Dermis blood vessel endothelial cell (primary cell): Measurements from ENCODE around the gene XAB2. TPM values are rescaled to one million over a fixed set of nuclear protein-coding genes. Genes with fewer than 3 reads are reported as not detected.
A peak's percentile ranks its signal among the peaks of the same experiment; 100 is the strongest.

Source experiments
- DNase-seq: peaks from one replicate; pipeline ENCODE4 v3.0.0; 2010
- total RNA-seq: library from RNA; depleted of rRNA; stranded (reverse); fragments of >200 nt; gene quantifications from 2 replicates; pipeline ENCODE4 v1.2.3, GENCODE V29; 2014

XAB2 gene
- total RNA-seq, 1 donor from 2014 or later = 25.2 TPM

GRCh38 chr19:7632340-7633203 lies 3.2 kb upstream of the XAB2 start:
- DNase-seq = no peak

DNA sequence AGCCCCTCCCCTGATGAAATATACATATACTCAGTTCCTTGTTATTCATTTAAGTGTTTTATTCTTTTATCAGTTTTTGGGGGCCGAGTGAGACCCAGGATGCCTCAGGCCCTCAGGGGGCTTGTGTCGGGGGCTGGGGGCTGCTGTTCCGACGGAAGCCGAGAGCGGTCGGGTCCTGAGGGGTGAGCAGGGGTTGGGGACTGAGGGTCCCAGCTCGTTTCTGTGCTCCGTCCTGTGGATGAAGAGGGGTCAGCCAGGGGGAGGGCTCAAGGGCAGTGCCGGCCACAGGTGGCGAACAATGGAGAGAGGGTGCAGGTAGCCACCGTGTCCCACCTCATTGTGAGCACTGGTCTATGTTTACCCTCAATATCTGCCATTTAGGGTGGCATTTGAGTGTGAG lies 2.2 kb upstream of the XAB2 start:
- no peak for DNase-seq

- DNase-seq = no peak
Measured at GRCh38 chr19:7628589-7629311, 595 bp downstream of the XAB2 start.

- no peak for DNase-seq
Measured at GRCh38 chr19:7627166-7627565, 2.2 kb downstream of the XAB2 start.

DNA sequence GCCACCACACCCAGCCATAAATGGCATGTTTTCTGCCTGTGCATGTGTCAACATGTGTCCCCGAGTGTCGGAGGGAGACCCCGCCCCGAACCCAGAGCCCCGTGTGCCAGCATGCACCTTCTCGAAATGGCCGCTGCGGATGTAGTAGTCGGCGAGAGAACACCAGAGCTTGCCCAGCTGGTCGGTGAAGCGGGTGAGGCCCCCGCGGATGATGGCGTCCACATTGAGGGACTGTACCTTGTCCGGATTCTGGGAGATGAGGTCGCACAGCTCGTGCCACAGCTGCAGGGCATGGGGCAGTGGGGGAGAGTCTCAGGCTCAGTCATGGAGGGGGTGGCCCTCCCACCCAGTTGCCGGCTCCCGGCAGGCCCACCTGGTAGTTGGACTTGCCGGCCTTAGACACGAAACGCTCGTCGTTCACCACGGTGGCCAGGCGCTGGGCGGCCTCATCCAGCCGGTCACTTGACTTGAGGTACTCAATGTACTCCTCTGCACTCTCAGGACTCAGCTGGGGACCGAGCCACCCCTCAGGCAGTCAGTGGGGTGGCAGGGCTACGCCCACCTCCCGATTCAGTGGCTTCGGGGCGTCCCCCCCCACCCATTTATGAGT lies 3.5 kb downstream of the XAB2 start:
- no peak for DNase-seq

GRCh38 chr19:7624810-7625209 lies 4.5 kb downstream of the XAB2 start:
- DNase-seq = no peak

DNA sequence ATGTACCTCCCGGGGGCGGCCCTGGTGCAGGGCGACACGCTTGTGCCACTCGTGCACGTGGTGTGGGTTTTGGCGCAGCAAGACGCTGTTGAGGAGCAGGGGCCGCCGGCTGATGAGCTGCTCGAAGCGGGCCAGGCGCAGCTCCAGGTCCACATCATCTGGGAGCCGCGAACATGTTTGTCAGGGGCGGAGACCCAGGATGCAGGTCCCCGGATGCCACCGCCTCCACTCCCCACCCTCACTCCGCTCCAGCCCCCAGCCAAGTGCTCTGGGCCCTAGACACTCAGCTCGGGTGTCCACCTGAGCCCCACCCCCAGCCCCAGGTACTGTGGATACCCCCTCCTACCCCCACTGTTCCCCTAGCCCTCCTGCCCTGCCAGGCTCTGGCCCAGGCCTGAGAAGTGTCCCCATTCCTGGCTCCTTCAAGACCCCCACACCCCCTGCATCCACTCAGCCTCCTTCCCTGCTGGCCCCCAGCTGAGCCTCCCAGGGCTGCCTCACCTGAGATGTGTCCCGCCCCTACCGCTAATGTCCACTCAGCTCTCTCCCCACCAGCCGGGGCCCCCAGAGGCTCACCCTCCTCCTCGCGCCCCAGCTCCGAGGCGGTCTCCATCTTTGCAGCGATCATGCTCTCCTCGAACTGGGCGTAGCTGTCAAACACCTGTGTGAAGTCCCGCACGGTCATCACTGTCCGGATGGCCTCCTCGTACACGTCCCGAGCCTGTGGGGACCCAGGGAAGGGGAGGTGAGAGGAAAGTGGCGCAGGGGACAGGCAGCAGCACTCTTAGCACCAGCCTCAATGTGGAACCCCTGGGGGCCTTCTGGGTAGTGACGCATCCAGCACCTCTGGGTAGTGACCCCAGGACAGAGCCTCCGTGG lies 5.4 kb downstream of the XAB2 start:
- DNase-seq = no peak

DNA sequence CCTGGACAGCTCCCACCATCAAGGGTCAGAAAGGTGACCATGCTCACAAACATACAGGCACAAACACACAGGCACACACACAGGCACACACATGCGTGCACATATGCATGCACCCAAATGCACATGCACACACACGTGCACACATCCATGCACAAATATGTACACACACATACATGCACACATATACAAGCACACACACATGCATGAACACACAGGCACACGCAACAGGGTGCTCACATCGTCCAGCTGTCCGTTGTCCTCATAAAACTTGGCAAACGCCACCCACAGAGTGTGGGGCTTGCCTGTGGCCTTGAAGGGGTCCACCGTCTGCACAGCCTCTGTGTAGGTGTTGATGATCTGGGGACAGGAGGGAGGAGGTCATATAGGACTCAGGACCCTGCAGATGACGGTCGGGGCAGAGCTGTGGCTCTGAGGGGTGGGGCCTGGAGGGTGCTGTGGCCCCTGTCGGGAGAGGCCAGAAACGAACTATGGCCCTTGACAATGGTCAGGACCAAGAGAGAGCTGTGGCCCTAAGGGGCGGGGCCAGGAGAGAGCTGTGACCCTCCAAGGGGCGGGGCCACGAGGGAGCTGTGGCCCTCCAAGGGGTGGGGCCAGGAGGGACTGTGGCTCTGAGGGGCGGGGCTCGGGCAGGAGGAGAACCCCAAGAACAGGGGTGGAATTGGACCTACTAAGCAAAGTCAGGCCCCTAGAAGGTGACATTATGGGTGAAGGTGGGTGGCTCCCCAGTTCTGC lies 6.2 kb downstream of the XAB2 start:
- DNase-seq = no peak

- DNase-seq = no peak
Measured at GRCh38 chr19:7620442-7621412, 8.6 kb downstream of the XAB2 start.

DNA sequence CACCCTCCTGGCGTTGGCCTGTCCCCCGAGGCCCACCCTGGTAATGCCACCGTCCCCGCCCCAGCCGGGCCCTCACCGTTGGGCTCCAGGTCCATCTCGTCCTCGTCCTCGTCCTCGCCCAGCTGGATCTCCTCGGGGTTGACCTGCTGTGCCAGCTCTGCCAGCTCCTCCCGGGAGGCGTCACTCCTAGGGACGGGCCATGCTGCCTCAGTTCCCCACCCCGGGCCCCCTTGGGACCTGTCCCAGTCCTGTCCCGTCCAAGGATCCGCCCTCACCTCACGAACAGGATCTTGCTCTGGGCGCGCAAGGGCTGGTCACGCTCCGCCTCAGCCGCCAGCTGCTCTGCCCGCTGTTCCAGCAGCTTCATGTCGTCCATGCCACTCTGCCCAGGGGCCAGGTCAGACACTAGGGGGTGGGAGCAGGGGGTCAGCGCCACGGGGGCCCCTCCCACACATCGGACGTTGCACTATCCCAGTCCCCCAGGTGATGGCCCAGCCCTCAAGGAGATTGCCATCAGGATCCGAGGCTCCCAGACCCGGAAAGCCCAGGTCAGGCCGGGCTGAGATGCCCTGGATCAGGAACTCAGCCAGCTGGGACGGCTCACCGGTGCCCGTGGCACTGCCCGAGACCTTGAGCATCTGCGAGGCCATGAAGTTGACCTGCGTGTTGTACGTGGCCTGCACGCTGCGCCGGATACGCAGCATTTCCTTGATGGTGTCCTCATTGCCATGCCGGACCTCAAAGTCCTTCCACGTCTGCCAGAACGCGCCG lies 9.5 kb downstream of the XAB2 start:
- no peak for DNase-seq

GRCh38 chr19:7618771-7619510 lies 10.4 kb downstream of the XAB2 start:
- DNase-seq = no peak

- peak; percentile 9 for DNase-seq
Measured at GRCh38 chr19:7618348-7618747, 11.0 kb downstream of the XAB2 start.

- no peak for DNase-seq
Measured at GRCh38 chr19:7617735-7618134, 11.6 kb downstream of the XAB2 start.

DNA sequence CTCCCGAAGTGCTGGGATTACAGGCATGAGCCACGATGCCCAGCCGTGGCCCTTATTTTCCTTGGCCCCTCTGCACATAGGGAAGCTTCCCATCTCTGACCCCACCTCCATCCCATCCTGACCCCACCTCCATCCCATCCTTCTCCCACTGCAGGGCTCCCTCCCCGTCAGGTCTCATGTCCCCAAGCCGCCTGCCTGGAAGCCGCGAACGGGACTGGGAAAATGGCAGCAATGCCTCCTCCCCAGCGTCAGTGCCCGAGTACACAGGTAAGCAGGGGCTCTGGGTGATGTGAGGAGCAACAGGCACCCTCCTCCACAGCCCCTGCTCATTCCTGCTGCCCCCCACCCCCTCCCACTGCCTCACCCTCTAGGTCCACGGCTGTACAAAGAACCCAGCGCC lies 12.2 kb downstream of the XAB2 start:
- DNase-seq = no peak

DNA sequence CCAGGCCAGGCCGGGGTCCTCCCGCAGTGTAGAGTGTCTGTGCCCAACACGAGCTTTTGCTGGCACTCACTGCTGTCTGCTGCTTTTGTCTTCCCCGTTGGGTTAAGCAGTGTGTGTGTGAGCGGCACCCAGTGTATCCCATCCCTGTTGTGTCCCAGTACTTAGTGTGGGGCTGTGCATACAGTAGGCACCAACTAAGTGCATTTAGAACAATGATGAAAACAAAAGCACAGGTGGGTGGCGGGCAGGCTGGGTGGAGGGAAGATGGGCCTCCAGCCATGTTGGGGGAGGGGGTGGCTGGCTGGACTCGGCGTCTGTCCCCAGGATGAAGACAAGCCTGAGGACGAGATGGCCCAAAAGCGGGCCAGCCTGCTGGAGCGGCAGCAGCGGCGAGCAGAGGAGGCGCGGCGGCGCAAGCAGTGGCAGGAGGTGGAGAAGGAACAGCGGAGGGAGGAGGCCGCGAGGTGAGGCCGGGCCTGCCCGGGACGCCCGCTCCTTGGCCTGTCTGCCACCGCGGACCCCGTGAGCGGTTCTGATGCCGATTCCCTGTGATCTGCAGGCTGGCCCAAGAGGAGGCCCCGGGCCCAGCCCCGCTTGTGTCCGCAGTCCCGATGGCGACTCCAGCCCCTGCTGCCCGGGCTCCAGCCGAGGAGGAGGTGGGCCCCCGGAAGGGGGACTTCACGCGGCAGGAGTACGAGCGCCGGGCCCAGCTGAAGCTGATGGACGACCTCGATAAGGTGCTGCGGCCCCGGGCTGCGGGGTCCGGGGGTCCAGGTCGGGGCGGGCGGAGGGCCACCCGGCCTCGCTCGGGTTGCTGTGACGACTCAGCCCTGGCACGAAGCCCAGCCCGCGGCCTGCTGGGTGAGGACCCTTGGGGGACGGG lies 14.2 kb downstream of the XAB2 start:
- no peak for DNase-seq

GRCh38 chr19:7612282-7613274 lies 16.8 kb downstream of the XAB2 start:
- DNase-seq = no peak
